GM18505 (cell line): ENCODE measurements around the gene CLSTN1.

Experiments used
- ATAC-seq: cut with Tn5 transposase; IDR thresholded peaks from one replicate; pipeline ENCODE4 v1.9.1; 2021; ENCODE audit not compliant: unreplicated experiment
- POLR2A ChIP-seq: IDR thresholded peaks from 4 replicates; pipeline ENCODE4 v1.6.1; 2011; ENCODE audit warnings: borderline replicate concordance; ENCODE audit not compliant: insufficient read depth, insufficient read length; ENCODE audit errors: extremely low read depth

CLSTN1 gene

GRCh38 chr1:9726406-9726805 lies 97.4 kb downstream of the CLSTN1 start:
- no peak for TF ChIP-seq POLR2A
- ATAC-seq = no peak

- ATAC-seq = no peak
- no peak for TF ChIP-seq POLR2A
Observed at GRCh38 chr1:9724706-9725476, 98.9 kb downstream of the CLSTN1 start.

GRCh38 chr1:9723926-9724325 lies 99.8 kb downstream of the CLSTN1 start:
- no peak for TF ChIP-seq POLR2A
- ATAC-seq = no peak

GRCh38 chr1:9723068-9723805 lies 100.5 kb downstream of the CLSTN1 start:
- ATAC-seq = no peak
- peak; percentile 12 for TF ChIP-seq POLR2A

- TF ChIP-seq POLR2A = no peak
- ATAC-seq = no peak
Observed at GRCh38 chr1:9722378-9722749, 101.4 kb downstream of the CLSTN1 start.

- ATAC-seq = no peak
- no peak for TF ChIP-seq POLR2A
Observed at GRCh38 chr1:9721606-9722377, 102.0 kb downstream of the CLSTN1 start.

GRCh38 chr1:9720785-9721605 lies 102.8 kb downstream of the CLSTN1 start:
- no peak for ATAC-seq

GRCh38 chr1:9719978-9720722 lies 103.6 kb downstream of the CLSTN1 start:
- ATAC-seq = no peak
- no peak for TF ChIP-seq POLR2A

More at GRCh38 chr1:9720785-9721605, 102.8 kb downstream of the CLSTN1 start:
- TF ChIP-seq POLR2A = no peak

- no peak for ATAC-seq
- TF ChIP-seq POLR2A = no peak
Observed at GRCh38 chr1:9718006-9718680, 105.6 kb downstream of the CLSTN1 start.

GRCh38 chr1:9717193-9718005 lies 106.4 kb downstream of the CLSTN1 start:
- ATAC-seq = peak; percentile 58
- peak; percentile 40 for TF ChIP-seq POLR2A

- ATAC-seq = no peak
Observed at GRCh38 chr1:9716404-9717192, 107.2 kb downstream of the CLSTN1 start.

More at GRCh38 chr1:9716404-9717192, 107.2 kb downstream of the CLSTN1 start:
- no peak for TF ChIP-seq POLR2A
